ENCODE results near the gene SUGCT.

- TF ChIP-seq POLR2A (IDR thresholded peaks at IDR 0.05) (no peak), CTCF (IDR thresholded peaks at IDR 0.05) (no peak), EP300 (IDR thresholded peaks at IDR 0.05) (no peak), POLR2AphosphoS5 (IDR thresholded peaks at IDR 0.05) (no peak)
These were observed 699.1 kb downstream of the SUGCT start for GRCh38 chr7:40833888-40834234.

Data from stomach (tissue), 4 donors.